ENCODE data around the gene NR2C2AP.

The NR2C2AP gene

DNA sequence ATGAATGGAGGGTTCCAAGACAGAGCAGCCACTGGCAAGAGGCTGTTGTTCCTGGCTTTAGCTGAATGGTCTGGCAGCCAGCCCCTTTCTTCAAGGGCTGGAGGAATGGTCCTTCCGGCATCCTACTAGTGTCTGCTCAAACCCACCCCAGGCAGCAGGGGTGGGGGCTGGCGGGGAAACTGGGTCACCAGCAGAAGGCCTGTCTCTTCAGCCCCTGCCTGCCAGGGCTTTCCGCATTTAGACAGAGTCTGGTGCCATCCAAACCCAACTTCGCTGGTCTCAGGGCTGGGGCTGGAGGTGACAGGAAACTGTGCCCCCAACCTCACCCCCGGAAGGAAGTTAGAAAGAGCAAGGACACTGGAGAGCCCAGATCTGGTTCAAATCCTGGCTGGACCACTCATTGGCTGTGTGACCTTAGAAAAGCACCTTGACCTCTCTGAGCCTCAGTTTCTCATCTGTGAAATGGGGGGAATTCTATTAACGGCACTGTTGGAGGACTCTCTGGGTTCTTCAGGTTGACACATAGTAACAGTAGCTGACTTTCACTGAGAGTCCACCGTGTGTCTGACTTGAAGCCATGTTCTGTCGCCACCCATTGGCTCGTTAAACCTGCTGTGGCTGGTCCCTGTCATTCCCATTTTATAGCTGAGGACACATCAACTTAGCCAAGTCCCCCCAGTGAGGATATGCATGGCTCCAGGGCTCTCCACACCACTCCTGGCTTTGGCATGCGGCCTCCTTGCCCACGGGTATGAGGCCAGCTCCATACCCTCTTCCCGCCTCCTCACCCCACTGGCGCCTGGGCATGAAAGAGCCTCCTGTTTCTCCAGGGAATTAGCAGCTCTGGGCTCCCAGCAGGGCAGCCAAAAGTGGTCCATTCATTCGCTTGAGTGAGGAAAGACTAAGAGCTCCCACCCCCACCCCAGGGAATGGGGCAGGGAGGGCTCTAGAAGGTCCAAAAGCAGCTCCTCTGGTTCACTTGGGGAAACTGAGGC is 2.5 kb upstream of the NR2C2AP start:
- H4K20me1 ChIP-seq (ENCODE audit: insufficient read depth) = no peaks in the 10 kb centered on the region
- no peaks in the 10 kb centered on the region for H3K36me3 ChIP-seq (ENCODE audit: insufficient read depth)
- H3K27me3 ChIP-seq (ENCODE audit: insufficient read depth, low read depth) = 0 out of 2 replicates have a peak, but pooled peaks cover 5% of the 10 kb centered on the region
- H3K4me2 ChIP-seq = no peak overlapping the region
- peaks cover 13% of the 10 kb centered on the region; the same call in 1 of the 2 replicates for H3K79me2 ChIP-seq (ENCODE audit: insufficient read depth, low read depth)
- H3K27ac ChIP-seq = no peak overlapping the region
- TF ChIP-seq, protein P1, sequence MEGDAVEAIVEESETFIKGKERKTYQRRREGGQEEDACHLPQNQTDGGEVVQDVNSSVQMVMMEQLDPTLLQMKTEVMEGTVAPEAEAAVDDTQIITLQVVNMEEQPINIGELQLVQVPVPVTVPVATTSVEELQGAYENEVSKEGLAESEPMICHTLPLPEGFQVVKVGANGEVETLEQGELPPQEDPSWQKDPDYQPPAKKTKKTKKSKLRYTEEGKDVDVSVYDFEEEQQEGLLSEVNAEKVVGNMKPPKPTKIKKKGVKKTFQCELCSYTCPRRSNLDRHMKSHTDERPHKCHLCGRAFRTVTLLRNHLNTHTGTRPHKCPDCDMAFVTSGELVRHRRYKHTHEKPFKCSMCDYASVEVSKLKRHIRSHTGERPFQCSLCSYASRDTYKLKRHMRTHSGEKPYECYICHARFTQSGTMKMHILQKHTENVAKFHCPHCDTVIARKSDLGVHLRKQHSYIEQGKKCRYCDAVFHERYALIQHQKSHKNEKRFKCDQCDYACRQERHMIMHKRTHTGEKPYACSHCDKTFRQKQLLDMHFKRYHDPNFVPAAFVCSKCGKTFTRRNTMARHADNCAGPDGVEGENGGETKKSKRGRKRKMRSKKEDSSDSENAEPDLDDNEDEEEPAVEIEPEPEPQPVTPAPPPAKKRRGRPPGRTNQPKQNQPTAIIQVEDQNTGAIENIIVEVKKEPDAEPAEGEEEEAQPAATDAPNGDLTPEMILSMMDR (conservative IDR thresholded peaks at IDR 0.05; ENCODE audit: low read depth, low read length) = no peak
- no peak overlapping the region for H3K9ac ChIP-seq
- no peak overlapping the region for H2AFZ ChIP-seq (ENCODE audit: low read depth)
- peaks cover 13% of the 10 kb centered on the region for H3K4me1 ChIP-seq (ENCODE audit: low read depth, poor library complexity, severe bottlenecking)
- no peak overlapping the region for H3K4me3 ChIP-seq (IDR thresholded peaks at IDR 0.05; ENCODE audit: insufficient read depth, low read depth, low read length)

DNA sequence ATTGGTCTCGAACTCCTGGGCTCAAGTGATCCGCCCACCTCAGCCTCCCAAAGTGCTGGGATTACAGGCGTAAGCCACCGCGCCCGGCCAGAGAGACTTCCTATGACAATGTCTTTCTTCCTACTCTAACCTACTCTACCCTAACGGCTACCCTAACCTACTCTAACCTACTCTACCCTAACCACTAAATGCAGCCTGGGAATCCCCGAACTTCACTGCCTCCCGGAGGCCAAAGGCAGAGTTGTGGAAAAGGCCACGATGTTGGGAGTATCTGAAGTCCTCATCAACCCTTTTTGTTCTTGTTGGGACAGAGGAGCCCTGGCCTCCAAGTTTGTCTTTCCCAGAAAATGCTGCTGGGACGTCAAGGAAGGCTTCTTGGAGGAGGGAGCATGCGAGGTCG is 967 bp upstream of the NR2C2AP start:
- Histone ChIP-seq H4K20me1 (ENCODE audit: insufficient read depth) (no peaks in the 10 kb centered on the region), H3K4me2 (no peak overlapping the region), H2AFZ (ENCODE audit: low read depth) (no peak overlapping the region), H3K4me3 (IDR thresholded peaks at IDR 0.05; ENCODE audit: insufficient read depth, low read depth, low read length) (no peak overlapping the region), H3K79me2 (ENCODE audit: insufficient read depth, low read depth) (peaks cover 13% of the 10 kb centered on the region; the same call in 1 of the 2 replicates), H3K4me1 (ENCODE audit: low read depth, poor library complexity, severe bottlenecking) (peaks cover 6% of the 10 kb centered on the region), H3K9ac (no peak overlapping the region), H3K36me3 (ENCODE audit: insufficient read depth) (no peaks in the 10 kb centered on the region), H3K27ac (no peak overlapping the region), H3K27me3 (ENCODE audit: insufficient read depth, low read depth) (no peaks in the 10 kb centered on the region)
- TF ChIP-seq, protein P1 (conservative IDR thresholded peaks at IDR 0.05; ENCODE audit: low read depth, low read length) = no peak

DNA sequence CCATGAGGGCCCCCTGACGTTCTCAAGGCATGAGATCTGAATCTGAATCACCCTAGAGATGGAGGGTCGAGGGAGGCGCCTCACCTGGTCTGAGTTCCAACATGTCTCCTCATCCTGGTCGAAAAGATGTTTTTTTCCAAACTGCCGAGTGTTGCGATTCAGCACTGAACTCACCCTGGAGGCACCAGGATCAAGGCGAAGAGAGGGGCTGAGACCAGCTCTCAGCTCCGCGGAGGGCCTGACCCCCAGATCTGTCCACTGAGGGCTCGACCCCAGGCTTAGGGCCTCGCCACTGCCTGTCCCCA is 555 bp downstream of the NR2C2AP start:
- Histone ChIP-seq H4K20me1 (ENCODE audit: insufficient read depth) (no peaks in the 10 kb centered on the region), H3K27me3 (ENCODE audit: insufficient read depth, low read depth) (no peaks in the 10 kb centered on the region), H3K9ac (peak overlapping the region; percentile 78), H3K79me2 (ENCODE audit: insufficient read depth, low read depth) (peaks cover 13% of the 10 kb centered on the region; the same call in 1 of the 2 replicates), H3K27ac (peak overlapping the region; percentile 60), H2AFZ (ENCODE audit: low read depth) (peak overlapping the region; percentile 58; the same call in 1 of the 2 replicates), H3K36me3 (ENCODE audit: insufficient read depth) (no peaks in the 10 kb centered on the region), H3K4me2 (peak overlapping the region; percentile 96), H3K4me1 (ENCODE audit: low read depth, poor library complexity, severe bottlenecking) (no peaks in the 10 kb centered on the region), H3K4me3 (IDR thresholded peaks at IDR 0.05; ENCODE audit: insufficient read depth, low read depth, low read length) (no peak overlapping the region)
- TF ChIP-seq, protein P1 (conservative IDR thresholded peaks at IDR 0.05; ENCODE audit: low read depth, low read length) = no peak

DNA sequence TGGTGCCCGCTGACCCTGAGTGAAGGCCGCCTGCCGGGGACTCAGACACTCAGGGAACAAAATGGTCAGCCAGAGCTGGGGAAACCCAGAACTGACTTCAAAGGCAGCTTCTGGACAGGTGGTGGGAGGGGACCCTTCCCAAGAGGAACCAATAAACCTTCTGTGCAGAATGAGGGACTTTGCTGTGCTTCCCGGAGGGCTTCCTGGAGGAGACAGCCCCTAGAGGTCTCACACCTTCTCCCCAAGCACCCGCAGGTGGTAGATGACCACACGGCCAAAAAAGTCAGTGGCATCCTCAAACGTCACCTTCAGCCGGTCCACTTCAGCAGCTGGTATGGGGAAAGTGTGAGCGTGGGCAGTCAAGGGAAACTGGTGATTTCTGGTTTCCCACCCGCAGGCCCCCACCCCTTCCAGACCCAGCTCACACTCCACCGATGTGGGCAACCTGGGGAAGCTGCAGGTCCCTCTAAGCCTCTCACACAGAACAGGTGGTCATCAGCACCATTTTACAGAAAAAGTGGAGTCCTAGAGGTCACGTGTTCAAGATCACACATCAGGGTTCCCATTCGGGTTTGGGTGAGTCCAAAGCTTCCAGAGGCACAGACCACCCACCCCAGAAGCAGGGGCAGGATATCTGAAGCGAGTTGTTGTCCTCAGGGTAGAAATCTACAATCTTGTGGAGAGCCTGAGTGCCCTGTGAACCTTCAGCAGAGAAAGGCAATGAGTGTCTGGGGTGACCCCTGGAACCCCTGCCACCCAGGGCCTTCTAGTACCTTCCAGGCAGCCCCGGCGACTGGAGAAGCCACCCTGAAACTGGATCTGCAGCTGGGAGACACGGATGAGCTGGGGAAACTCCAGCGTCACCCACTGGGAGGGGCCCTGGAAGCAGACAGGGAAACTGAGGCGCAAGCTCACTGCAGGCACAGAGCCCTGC is 1.2 kb downstream of the NR2C2AP start:
- peak overlapping the region; percentile 96 for H3K4me2 ChIP-seq
- H4K20me1 ChIP-seq (ENCODE audit: insufficient read depth) = no peaks in the 10 kb centered on the region
- peak overlapping the region; percentile 60; the same call in 1 of the 2 replicates for H3K27ac ChIP-seq
- H2AFZ ChIP-seq (ENCODE audit: low read depth) = no peak overlapping the region; the same call in 1 of the 2 replicates
- peaks cover 13% of the 10 kb centered on the region; the same call in 1 of the 2 replicates for H3K79me2 ChIP-seq (ENCODE audit: insufficient read depth, low read depth)
- H3K4me1 ChIP-seq (ENCODE audit: low read depth, poor library complexity, severe bottlenecking) = no peaks in the 10 kb centered on the region
- TF ChIP-seq, protein P1 (conservative IDR thresholded peaks at IDR 0.05; ENCODE audit: low read depth, low read length) = no peak
- H3K4me3 ChIP-seq (IDR thresholded peaks at IDR 0.05; ENCODE audit: insufficient read depth, low read depth, low read length) = no peak overlapping the region
- no peaks in the 10 kb centered on the region for H3K27me3 ChIP-seq (ENCODE audit: insufficient read depth, low read depth)
- H3K36me3 ChIP-seq (ENCODE audit: insufficient read depth) = no peaks in the 10 kb centered on the region
- peak overlapping the region; percentile 78; the same call in 1 of the 2 replicates for H3K9ac ChIP-seq
